HCT116 (cell line): ENCODE results near the gene SEC61G. TPM values are rescaled to one million over a fixed set of nuclear protein-coding genes. Genes with fewer than 3 reads are reported as not detected.
A peak's percentile ranks its signal among the peaks of the same experiment; 100 is the strongest.

ENCODE experiments used
- ATAC-seq: fragments of 200-7000 bp; cut with Tn5 transposase; 2 replicates; pipeline ENCODE4 v1.9.1; 2020; ENCODE audit warnings: mild to moderate bottlenecking, moderate library complexity
- BruUV-seq: library from RNA; stranded (reverse); fragments of 400-500 nt; replicated peaks from 2 replicates; lab custom pipeline; 2021; lab: Mats Ljungman, UMichigan
- CTCF ChIA-PET: fragments of 300-600 bp; sonication (Branson Sonifier 250); formaldehyde crosslinking; loops from one replicate; lab custom pipeline; 2021; ENCODE audit warnings: antibody characterized with exemption; lab: Charles Lee
- POLR2A ChIA-PET: fragments of 300-600, 350-600 bp; sonication (Branson Sonifier 250); formaldehyde crosslinking; loops from one replicate; lab custom pipeline; 2021; ENCODE audit warnings: antibody characterized with exemption; lab: Charles Lee
- RAD21 ChIA-PET, 2 experiments: fragments of 300-600 bp; sonication (Branson Sonifier 250); formaldehyde crosslinking; loops; one replicate each; lab custom pipeline; 2023; ENCODE audit warnings: low total read pairs in 2 of 2; ENCODE audit not compliant: uncharacterized antibody in 2 of 2, unreplicated experiment in 2 of 2, low non-redundant PET in 1 of 2; lab: Charles Lee
- DNase-seq: peaks from one replicate; pipeline ENCODE4 v3.0.0-alpha.2; 2010; ENCODE audit warnings: low read depth, low spot score
- H2AFZ ChIP-seq: fragments of 200-600 bp; shearing (Covaris generic), sonication (generic); 2 replicates; pipeline ENCODE4 v1.6.1; 2017; ENCODE audit warnings: low read depth, mixed run types, mixed read lengths, antibody characterized with exemption, low read length; ENCODE audit not compliant: poor library complexity, severe bottlenecking
- H3K27ac ChIP-seq: 2 replicates; pipeline ENCODE4 v1.5.1; 2012; ENCODE audit warnings: low read depth, low read length
- H3K27me3 ChIP-seq: fragments of 200-600 bp; sonication (generic); 2 replicates; pipeline ENCODE4 v1.6.1; 2016; ENCODE audit warnings: mixed run types, low read length, mixed read lengths; ENCODE audit not compliant: insufficient read depth
- H3K36me3 ChIP-seq, 2 experiments: fragments of 200-500 bp in 1 of 2; fragments of 200-600 bp in 1 of 2; sonication (Bioruptor generic) in 1 of 2; sonication (generic) in 1 of 2; 2 replicates each; pipeline versions ENCODE4 v1.5.1 to v1.6.1; 2014 to 2016; ENCODE audit warnings: low read length in 2 of 2, inconsistent platforms in 1 of 2, mixed read lengths in 1 of 2, mixed run types in 1 of 2; ENCODE audit not compliant: insufficient read depth in 2 of 2, control insufficient read depth in 1 of 2
- H3K4me1 ChIP-seq, 2 experiments: fragments of 200-600 bp in 1 of 2; sonication (generic) in 1 of 2; 2 replicates each; pipeline versions ENCODE4 v1.5.1 to v1.6.1; 2012 to 2017; ENCODE audit warnings: low read length in 2 of 2, inconsistent platforms in 1 of 2, mild to moderate bottlenecking in 1 of 2, mixed read lengths in 1 of 2, mixed run types in 1 of 2, moderate library complexity in 1 of 2; ENCODE audit not compliant: insufficient read depth in 2 of 2, control insufficient read depth in 1 of 2
- H3K4me2 ChIP-seq: fragments of 200-600 bp; sonication (generic); 2 replicates; pipeline ENCODE4 v1.6.1; 2017; ENCODE audit warnings: mixed run types, low read length, mixed read lengths
- H3K4me3 ChIP-seq, 2 experiments: fragments of 200-600 bp in 1 of 2; sonication (generic) in 1 of 2; replicated peaks in 1 of 2; 2 replicates each; pipeline ENCODE4 v1.5.1; 2011 to 2016; ENCODE audit warnings: low read length in 2 of 2, control low read depth in 1 of 2, low read depth in 1 of 2, mild to moderate bottlenecking in 1 of 2, mixed read lengths in 1 of 2, mixed run types in 1 of 2
- H3K79me2 ChIP-seq: fragments of 200-600 bp; sonication (generic); 2 replicates; pipeline ENCODE4 v1.6.1; 2017; ENCODE audit warnings: mild to moderate bottlenecking, mixed run types, low read length, moderate library complexity, mixed read lengths; ENCODE audit not compliant: insufficient read depth
- H3K9ac ChIP-seq: fragments of 200-600 bp; sonication (generic); 2 replicates; pipeline ENCODE4 v1.6.1; 2016; ENCODE audit warnings: low read length, mixed read lengths
- H3K9me2 ChIP-seq: fragments of 200-600 bp; sonication (generic), shearing (Covaris generic); 2 replicates; pipeline ENCODE4 v1.6.1; 2017; ENCODE audit warnings: mixed run types, mild to moderate bottlenecking, moderate library complexity; ENCODE audit not compliant: insufficient read depth
- H3K9me3 ChIP-seq, 2 experiments: fragments of 200-500 bp in 1 of 2; fragments of 200-600 bp in 1 of 2; sonication (Bioruptor generic) in 1 of 2; sonication (generic) in 1 of 2; 2 replicates each; pipeline ENCODE4 v1.6.1; 2014 to 2017; ENCODE audit warnings: low read length in 2 of 2, mixed read lengths in 2 of 2, inconsistent platforms in 1 of 2, low read depth in 1 of 2, mild to moderate bottlenecking in 1 of 2, mixed run types in 1 of 2, moderate library complexity in 1 of 2; ENCODE audit not compliant: control insufficient read depth in 1 of 2, insufficient read depth in 1 of 2
- H4K20me1 ChIP-seq: fragments of 200-600 bp; sonication (generic), shearing (Covaris generic); 2 replicates; pipeline ENCODE4 v1.6.1; 2017; ENCODE audit warnings: mixed run types, mild to moderate bottlenecking, moderate library complexity; ENCODE audit not compliant: insufficient read depth
- CBX3 ChIP-seq: IDR thresholded peaks from 2 replicates; pipeline ENCODE4 v1.6.1; 2012; ENCODE audit warnings: low read depth
- CEBPB ChIP-seq: IDR thresholded peaks from 2 replicates; pipeline ENCODE4 v1.6.1; 2012; ENCODE audit warnings: low read depth
- EZH2phosphoT487 ChIP-seq: fragments of 200-600 bp; IDR thresholded peaks from 2 replicates; pipeline ENCODE4 v1.6.1; 2018; ENCODE audit warnings: antibody characterized with exemption, borderline replicate concordance
- POLR2AphosphoS5 ChIP-seq: IDR thresholded peaks from 2 replicates; pipeline ENCODE4 v1.6.1; 2011; ENCODE audit warnings: mild to moderate bottlenecking, low read depth, low read length, moderate library complexity
- RAD21 ChIP-seq: IDR thresholded peaks from 2 replicates; pipeline ENCODE4 v1.6.1; 2012; ENCODE audit warnings: low read depth, mild to moderate bottlenecking
- intact Hi-C: fragments of 100-400 bp; cut with micrococcal nuclease; formaldehyde crosslinking; loops from 2 replicates; pipeline ENCODE4 v1.10.0; 2022
- total RNA-seq: library from RNA; stranded (reverse); gene quantifications from one replicate; pipeline ENCODE4 v1.2.1, GENCODE V29; 2021; ENCODE audit not compliant: unreplicated experiment
- TF ChIP-seq, protein P1 (sequence below), 3 experiments: fragments of 200-600 bp in 1 of 3; sonication (generic) in 1 of 3; IDR thresholded peaks in 2 of 3; conservative IDR thresholded peaks in 1 of 3; 2 replicates each; pipeline ENCODE4 v1.5.1; 2012 to 2017; ENCODE audit warnings: low read depth in 2 of 3, low read length in 2 of 3, antibody characterized with exemption in 1 of 3, borderline replicate concordance in 1 of 3, control low read depth in 1 of 3, mild to moderate bottlenecking in 1 of 3, mixed read lengths in 1 of 3, mixed run types in 1 of 3, moderate library complexity in 1 of 3; ENCODE audit not compliant: insufficient read depth in 1 of 3
- TF ChIP-seq, protein P2 (sequence below): IDR thresholded peaks from 2 replicates; pipeline ENCODE4 v1.6.1; 2012; ENCODE audit warnings: low read depth

Gene SEC61G
- total RNA-seq, 1 experiment from 2014 or later: 147 TPM

DNA sequence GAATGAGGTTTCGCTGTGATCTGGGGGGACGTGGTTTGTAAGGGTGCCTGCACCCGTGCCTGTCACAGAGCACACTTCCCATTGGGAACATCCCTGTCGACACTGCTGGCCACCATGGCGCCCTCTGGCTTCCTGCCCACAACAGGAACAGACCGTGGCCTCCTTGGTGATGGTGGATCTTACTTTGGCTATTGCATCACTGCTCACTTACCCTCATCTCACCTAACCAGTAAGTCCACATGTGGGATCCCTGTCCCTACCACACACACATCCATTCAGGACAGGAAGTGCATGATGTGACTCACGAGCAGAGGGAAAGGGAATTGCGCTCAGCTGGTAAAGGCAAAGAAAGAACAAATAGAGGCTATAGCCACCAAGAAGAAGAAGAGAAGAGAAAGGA lies 26.2 kb upstream of the SEC61G start:
- TF ChIP-seq, protein P1, sequence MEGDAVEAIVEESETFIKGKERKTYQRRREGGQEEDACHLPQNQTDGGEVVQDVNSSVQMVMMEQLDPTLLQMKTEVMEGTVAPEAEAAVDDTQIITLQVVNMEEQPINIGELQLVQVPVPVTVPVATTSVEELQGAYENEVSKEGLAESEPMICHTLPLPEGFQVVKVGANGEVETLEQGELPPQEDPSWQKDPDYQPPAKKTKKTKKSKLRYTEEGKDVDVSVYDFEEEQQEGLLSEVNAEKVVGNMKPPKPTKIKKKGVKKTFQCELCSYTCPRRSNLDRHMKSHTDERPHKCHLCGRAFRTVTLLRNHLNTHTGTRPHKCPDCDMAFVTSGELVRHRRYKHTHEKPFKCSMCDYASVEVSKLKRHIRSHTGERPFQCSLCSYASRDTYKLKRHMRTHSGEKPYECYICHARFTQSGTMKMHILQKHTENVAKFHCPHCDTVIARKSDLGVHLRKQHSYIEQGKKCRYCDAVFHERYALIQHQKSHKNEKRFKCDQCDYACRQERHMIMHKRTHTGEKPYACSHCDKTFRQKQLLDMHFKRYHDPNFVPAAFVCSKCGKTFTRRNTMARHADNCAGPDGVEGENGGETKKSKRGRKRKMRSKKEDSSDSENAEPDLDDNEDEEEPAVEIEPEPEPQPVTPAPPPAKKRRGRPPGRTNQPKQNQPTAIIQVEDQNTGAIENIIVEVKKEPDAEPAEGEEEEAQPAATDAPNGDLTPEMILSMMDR (IDR thresholded peaks at IDR 0.05 in 2 of 3, conservative IDR thresholded peaks at IDR 0.05 in 1 of 3; ENCODE audit: borderline replicate concordance in 1 of 3, insufficient read depth in 1 of 3, low read depth in 2 of 3, low read length in 2 of 3): no peak
- peak; percentile 56; the same call in 1 of the 2 replicates for TF ChIP-seq CEBPB
- no TSS peak for BruUV-seq
- H3K79me2 ChIP-seq: no peaks in the 10 kb centered on the region
- no peak overlapping the region for H2AFZ ChIP-seq
- no peaks in the 10 kb centered on the region for H3K36me3 ChIP-seq
- H3K27me3 ChIP-seq: no peaks in the 10 kb centered on the region
- no peak overlapping the region for H3K4me2 ChIP-seq
- H4K20me1 ChIP-seq: no peaks in the 10 kb centered on the region
- H3K4me1 ChIP-seq: peaks cover 2 to 18% of the 10 kb centered on the region in 2 experiments; a peak in 3 of 4 replicates
- no peak overlapping the region for H3K27ac ChIP-seq
- H3K9me3 ChIP-seq: no peaks in the 10 kb centered on the region
- RAD21 ChIA-PET: no interaction called here
- intact Hi-C loops: loop anchor here (5.0 kb wide), 2 partner anchors 287 to 347 kb away; no protein-coding TSS in a partner anchor
- H3K4me3 ChIP-seq: no peak overlapping the region
- CTCF ChIA-PET: interaction anchor here (0.6 kb wide), 1 partner anchor 470 kb away, joined by 3 read pairs; no protein-coding TSS in a partner anchor
- DNase-seq (no peak), ATAC-seq (no peak)
- H3K9ac ChIP-seq: no peak overlapping the region
- POLR2A ChIA-PET: no interaction called here
- no peaks in the 10 kb centered on the region for H3K9me2 ChIP-seq

DNA sequence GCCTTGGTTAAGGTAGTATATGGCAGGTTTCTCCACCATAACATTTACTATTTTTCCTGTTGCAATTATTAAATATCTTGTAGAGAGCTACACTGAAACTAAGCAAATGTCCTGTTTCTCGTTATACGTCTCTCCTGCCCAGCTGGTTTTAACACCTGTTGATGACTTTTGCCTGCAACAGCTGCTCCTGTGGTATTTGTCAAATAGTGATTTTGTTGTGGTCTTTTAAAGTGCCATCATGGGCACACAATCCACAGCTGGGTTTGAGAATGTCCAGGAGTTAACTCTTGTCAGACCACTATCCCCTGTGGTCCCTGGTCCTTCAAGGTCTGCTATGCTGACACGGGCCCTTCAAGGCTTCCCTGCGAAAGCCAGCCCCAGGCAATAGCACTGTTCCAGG lies 24.9 kb upstream of the SEC61G start:
- ChIA-PET POLR2A (no interaction called here), CTCF (interaction anchor here (1.0 kb wide), 1 partner anchor 54 kb away, joined by 3 read pairs; no protein-coding TSS in a partner anchor), RAD21 (no interaction called here)
- Histone ChIP-seq H3K4me3 (no peak overlapping the region), H3K4me1 (peaks cover 2 to 17% of the 10 kb centered on the region in 2 experiments; a peak in 3 of 4 replicates), H2AFZ (no peak overlapping the region), H3K79me2 (no peaks in the 10 kb centered on the region), H3K9me3 (no peaks in the 10 kb centered on the region), H3K4me2 (no peak overlapping the region), H3K27ac (no peak overlapping the region), H3K27me3 (no peaks in the 10 kb centered on the region), H4K20me1 (no peaks in the 10 kb centered on the region), H3K9ac (no peak overlapping the region), H3K9me2 (no peaks in the 10 kb centered on the region), H3K36me3 (no peaks in the 10 kb centered on the region)
- TF ChIP-seq EZH2phosphoT487 (no peak), CBX3 (no peak), RAD21 (no peak), POLR2AphosphoS5 (no peak)
- TF ChIP-seq, protein P2, sequence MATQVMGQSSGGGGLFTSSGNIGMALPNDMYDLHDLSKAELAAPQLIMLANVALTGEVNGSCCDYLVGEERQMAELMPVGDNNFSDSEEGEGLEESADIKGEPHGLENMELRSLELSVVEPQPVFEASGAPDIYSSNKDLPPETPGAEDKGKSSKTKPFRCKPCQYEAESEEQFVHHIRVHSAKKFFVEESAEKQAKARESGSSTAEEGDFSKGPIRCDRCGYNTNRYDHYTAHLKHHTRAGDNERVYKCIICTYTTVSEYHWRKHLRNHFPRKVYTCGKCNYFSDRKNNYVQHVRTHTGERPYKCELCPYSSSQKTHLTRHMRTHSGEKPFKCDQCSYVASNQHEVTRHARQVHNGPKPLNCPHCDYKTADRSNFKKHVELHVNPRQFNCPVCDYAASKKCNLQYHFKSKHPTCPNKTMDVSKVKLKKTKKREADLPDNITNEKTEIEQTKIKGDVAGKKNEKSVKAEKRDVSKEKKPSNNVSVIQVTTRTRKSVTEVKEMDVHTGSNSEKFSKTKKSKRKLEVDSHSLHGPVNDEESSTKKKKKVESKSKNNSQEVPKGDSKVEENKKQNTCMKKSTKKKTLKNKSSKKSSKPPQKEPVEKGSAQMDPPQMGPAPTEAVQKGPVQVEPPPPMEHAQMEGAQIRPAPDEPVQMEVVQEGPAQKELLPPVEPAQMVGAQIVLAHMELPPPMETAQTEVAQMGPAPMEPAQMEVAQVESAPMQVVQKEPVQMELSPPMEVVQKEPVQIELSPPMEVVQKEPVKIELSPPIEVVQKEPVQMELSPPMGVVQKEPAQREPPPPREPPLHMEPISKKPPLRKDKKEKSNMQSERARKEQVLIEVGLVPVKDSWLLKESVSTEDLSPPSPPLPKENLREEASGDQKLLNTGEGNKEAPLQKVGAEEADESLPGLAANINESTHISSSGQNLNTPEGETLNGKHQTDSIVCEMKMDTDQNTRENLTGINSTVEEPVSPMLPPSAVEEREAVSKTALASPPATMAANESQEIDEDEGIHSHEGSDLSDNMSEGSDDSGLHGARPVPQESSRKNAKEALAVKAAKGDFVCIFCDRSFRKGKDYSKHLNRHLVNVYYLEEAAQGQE: no peak
- intact Hi-C loops: no loop called here
- DNase-seq: no peak
- no TSS peak for BruUV-seq
- no peak for ATAC-seq
